ENCODE measurements around the gene TRAPPC11. TPM values are rescaled to one million over a fixed set of nuclear protein-coding genes. Genes with fewer than 3 reads are reported as not detected.

TRAPPC11 gene
- total and polyA plus RNA-seq, 4 donors, result 7.6 to 27.9 (median 14.9) TPM

DNA sequence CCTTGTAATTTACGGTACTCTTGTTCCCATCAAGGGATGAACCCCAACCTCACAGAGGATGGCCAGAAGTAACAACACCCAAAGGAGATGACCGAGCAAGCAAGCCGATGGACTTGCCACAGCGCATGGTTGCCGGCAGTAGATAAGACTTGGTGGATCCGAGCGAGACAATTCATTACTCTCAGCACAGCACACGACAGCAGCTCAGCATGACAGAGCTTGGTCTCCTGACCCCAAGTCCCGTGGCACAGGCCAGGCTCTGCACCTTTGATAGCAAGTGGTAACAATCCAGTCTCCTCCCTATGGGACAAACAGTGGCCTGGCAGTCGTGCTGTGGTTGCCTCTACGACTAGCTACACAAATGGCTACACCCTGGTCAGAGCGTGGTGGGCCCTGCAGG, 26.4 kb upstream of the TRAPPC11 start (continued):
- TF ChIP-seq REST (IDR thresholded peaks at IDR 0.05), result no peak
- no peak for TF ChIP-seq GABPA (IDR thresholded peaks at IDR 0.05 in 1 of 2, conservative IDR thresholded peaks at IDR 0.05 in 1 of 2)
- TF ChIP-seq, protein P1, sequence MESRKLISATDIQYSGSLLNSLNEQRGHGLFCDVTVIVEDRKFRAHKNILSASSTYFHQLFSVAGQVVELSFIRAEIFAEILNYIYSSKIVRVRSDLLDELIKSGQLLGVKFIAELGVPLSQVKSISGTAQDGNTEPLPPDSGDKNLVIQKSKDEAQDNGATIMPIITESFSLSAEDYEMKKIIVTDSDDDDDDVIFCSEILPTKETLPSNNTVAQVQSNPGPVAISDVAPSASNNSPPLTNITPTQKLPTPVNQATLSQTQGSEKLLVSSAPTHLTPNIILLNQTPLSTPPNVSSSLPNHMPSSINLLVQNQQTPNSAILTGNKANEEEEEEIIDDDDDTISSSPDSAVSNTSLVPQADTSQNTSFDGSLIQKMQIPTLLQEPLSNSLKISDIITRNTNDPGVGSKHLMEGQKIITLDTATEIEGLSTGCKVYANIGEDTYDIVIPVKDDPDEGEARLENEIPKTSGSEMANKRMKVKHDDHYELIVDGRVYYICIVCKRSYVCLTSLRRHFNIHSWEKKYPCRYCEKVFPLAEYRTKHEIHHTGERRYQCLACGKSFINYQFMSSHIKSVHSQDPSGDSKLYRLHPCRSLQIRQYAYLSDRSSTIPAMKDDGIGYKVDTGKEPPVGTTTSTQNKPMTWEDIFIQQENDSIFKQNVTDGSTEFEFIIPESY (IDR thresholded peaks at IDR 0.05), result no peak
- TF ChIP-seq ATF3 (IDR thresholded peaks at IDR 0.05), result no peak
- TF ChIP-seq HNF4G (IDR thresholded peaks at IDR 0.05), result no peak
- no peak for TF ChIP-seq EGR1 (IDR thresholded peaks at IDR 0.05; ENCODE audit: low read depth in 2 of 2)
- no peak for TF ChIP-seq RXRA (IDR thresholded peaks at IDR 0.05)

DNA sequence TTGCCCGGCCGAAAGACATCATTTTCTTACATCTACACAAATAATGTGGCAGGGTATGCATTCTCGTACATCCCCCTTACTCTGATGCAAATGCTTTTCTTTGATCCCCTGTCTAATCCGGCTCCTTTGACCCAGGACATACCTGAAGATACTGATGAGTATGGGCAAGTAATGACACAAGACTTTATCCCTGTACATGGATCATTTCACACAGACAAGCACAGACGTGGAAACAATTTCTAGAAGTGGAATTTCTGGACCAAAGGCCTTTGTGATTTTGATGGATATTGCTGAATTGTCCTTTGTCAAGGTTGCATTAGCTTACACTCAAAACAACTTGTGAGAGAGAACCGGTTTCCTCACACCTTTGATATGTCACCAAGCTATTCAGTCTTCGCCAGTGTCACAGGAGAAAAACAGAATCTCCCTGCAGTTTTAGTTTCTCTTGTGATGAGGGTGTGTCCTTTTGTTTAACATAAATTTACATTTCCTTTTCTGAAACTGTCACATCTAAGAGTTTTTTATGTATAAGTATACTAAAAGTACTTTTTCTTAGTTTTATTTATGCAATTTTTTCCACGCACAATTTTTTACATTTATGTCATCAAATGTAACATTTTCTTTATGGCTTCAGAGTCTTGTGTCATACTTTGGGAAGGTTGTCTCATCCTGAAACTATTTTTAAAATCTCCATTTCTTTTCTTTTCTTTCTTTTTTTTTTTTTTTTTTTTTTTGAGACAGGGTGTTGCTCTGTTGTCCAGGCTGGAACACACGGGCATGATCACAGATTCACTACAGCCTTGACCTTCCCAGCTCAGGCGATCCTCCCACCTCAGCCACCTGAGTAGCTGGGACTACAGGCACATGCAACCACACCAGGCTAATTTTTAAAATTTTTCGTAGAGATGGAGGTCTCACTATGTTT, 25.4 kb upstream of the TRAPPC11 start:
- no peak overlapping the region for H3K27ac ChIP-seq (ENCODE audit: low read depth in 1 of 2, low read length in 2 of 2)
- H3K4me1 ChIP-seq (ENCODE audit: control insufficient read depth in 4 of 4, insufficient read depth in 4 of 4, low read length in 3 of 4), result peaks cover 7 to 17% (median 13%) of the 10 kb centered on the region in 4 donors
- H3K9me3 ChIP-seq (ENCODE audit: control insufficient read depth in 4 of 4, low read length in 3 of 4), result no peaks in the 10 kb centered on the region
- no peak overlapping the region for H3K9ac ChIP-seq (ENCODE audit: low read depth in 1 of 2, low read length in 2 of 2)
- no peak overlapping the region for H3K4me3 ChIP-seq (ENCODE audit: low read depth in 1 of 3, low read length in 3 of 3)
- H3K27me3 ChIP-seq (ENCODE audit: control insufficient read depth in 4 of 4, insufficient read depth in 4 of 4, low read length in 3 of 4), result no peaks in the 10 kb centered on the region
- TF ChIP-seq ATF3 (IDR thresholded peaks at IDR 0.05) (no peak), FOXA2 (IDR thresholded peaks at IDR 0.05) (no peak), YY1 (IDR thresholded peaks at IDR 0.05) (no peak), TAF1 (conservative IDR thresholded peaks at IDR 0.05) (no peak), JUND (IDR thresholded peaks at IDR 0.05) (no peak), HNF4A (conservative IDR thresholded peaks at IDR 0.05) (no peak), EGR1 (IDR thresholded peaks at IDR 0.05; ENCODE audit: low read depth in 2 of 2) (no peak), NR2F2 (IDR thresholded peaks at IDR 0.05) (no peak), REST (IDR thresholded peaks at IDR 0.05) (no peak), FOXA1 (IDR thresholded peaks at IDR 0.05) (no peak), SP1 (IDR thresholded peaks at IDR 0.05) (no peak), RAD21 (IDR thresholded peaks at IDR 0.05) (no peak), RXRA (IDR thresholded peaks at IDR 0.05) (no peak)
- TF ChIP-seq, protein P2, sequence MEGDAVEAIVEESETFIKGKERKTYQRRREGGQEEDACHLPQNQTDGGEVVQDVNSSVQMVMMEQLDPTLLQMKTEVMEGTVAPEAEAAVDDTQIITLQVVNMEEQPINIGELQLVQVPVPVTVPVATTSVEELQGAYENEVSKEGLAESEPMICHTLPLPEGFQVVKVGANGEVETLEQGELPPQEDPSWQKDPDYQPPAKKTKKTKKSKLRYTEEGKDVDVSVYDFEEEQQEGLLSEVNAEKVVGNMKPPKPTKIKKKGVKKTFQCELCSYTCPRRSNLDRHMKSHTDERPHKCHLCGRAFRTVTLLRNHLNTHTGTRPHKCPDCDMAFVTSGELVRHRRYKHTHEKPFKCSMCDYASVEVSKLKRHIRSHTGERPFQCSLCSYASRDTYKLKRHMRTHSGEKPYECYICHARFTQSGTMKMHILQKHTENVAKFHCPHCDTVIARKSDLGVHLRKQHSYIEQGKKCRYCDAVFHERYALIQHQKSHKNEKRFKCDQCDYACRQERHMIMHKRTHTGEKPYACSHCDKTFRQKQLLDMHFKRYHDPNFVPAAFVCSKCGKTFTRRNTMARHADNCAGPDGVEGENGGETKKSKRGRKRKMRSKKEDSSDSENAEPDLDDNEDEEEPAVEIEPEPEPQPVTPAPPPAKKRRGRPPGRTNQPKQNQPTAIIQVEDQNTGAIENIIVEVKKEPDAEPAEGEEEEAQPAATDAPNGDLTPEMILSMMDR (IDR thresholded peaks at IDR 0.05; ENCODE audit: low read depth, low read length, missing input control), result no peak
- TF ChIP-seq, protein P3, sequence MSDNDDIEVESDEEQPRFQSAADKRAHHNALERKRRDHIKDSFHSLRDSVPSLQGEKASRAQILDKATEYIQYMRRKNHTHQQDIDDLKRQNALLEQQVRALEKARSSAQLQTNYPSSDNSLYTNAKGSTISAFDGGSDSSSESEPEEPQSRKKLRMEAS (IDR thresholded peaks at IDR 0.05), result no peak
- TF ChIP-seq, protein P1 (IDR thresholded peaks at IDR 0.05), result no peak
- no peak for DNase-seq (ENCODE audit: low spot score)
- 87% methylated on average over 11 of the region's 11 CpGs for WGBS
- H3K36me3 ChIP-seq (ENCODE audit: control insufficient read depth in 4 of 4, insufficient read depth in 3 of 4, low read depth in 1 of 4, low read length in 3 of 4), result no peaks in the 10 kb centered on the region

Measured in liver (tissue), 9 donors.